HEK293 (cell line): ENCODE measurements around the gene VIPR2.

ENCODE experiments used
- CTCF ChIP-seq: fragments of 450-650 bp; formaldehyde crosslinking; IDR thresholded peaks from 2 replicates; pipeline ENCODE4 v1.5.1; 2016; ENCODE audit warnings: missing biosample characterization, missing genetic modification characterization
- TCF7L2 ChIP-seq: IDR thresholded peaks from 2 replicates; pipeline ENCODE4 v1.6.1; 2011; ENCODE audit warnings: low read depth, mild to moderate bottlenecking, inconsistent platforms, low read length, moderate library complexity, borderline replicate concordance
- YY1 ChIP-seq: fragments of 450-650 bp; formaldehyde crosslinking; IDR thresholded peaks from 2 replicates; pipeline ENCODE4 v1.5.1; 2018; ENCODE audit warnings: missing biosample characterization, missing genetic modification characterization
- ZNF10 ChIP-seq: fragments of 450-650 bp; formaldehyde crosslinking; IDR thresholded peaks from 2 replicates; pipeline ENCODE4 v1.5.1; 2017; ENCODE audit warnings: missing biosample characterization, missing genetic modification characterization
- ZNF16 ChIP-seq: fragments of 450-650 bp; formaldehyde crosslinking; IDR thresholded peaks from 2 replicates; pipeline ENCODE4 v1.5.1; 2016; ENCODE audit warnings: low read depth, missing biosample characterization, missing genetic modification characterization
- ZNF174 ChIP-seq: fragments of 450-650 bp; formaldehyde crosslinking; IDR thresholded peaks from 2 replicates; pipeline ENCODE4 v1.5.0; 2017; ENCODE audit warnings: missing biosample characterization, mild to moderate bottlenecking, missing genetic modification characterization
- ZNF274 ChIP-seq, 2 experiments: fragments of 200-500 bp in 1 of 2; fragments of 450-650 bp in 1 of 2; sonication (Bioruptor generic) in 1 of 2; formaldehyde crosslinking in 1 of 2; IDR thresholded peaks; 2 replicates each; pipeline versions ENCODE4 v1.5.1 to v1.6.1; 2014 to 2016; ENCODE audit warnings: borderline replicate concordance in 1 of 2, inconsistent platforms in 1 of 2, low read length in 1 of 2, missing biosample characterization in 1 of 2, missing genetic modification characterization in 1 of 2
- ZNF510 ChIP-seq: fragments of 450-650 bp; formaldehyde crosslinking; IDR thresholded peaks from 2 replicates; pipeline ENCODE4 v1.5.1; 2018; ENCODE audit warnings: mild to moderate bottlenecking, missing genetic modification characterization, missing biosample characterization; ENCODE audit not compliant: insufficient replicate concordance

GRCh38 chr7:159051916-159052315, 92.8 kb downstream of the VIPR2 start:
- TF ChIP-seq ZNF510 (tag by site-specific recombination) (no peak), ZNF10 (tag by site-specific recombination) (no peak), YY1 (tag by site-specific recombination) (no peak), ZNF274 (IDR thresholded peaks at IDR 0.05; ENCODE audit: low read length) (no peak), ZNF274 (tag by site-specific recombination; IDR thresholded peaks at IDR 0.05; ENCODE audit: borderline replicate concordance) (no peak), CTCF (tag by site-specific recombination) (no peak), TCF7L2 (no peak), ZNF16 (tag by site-specific recombination) (no peak), ZNF174 (tag by site-specific recombination) (no peak)
